Lung (tissue), 16 donors: ENCODE results near the gene HNRNPD. TPM values are rescaled to one million over a fixed set of nuclear protein-coding genes. Genes with fewer than 3 reads are reported as not detected.

Experiments
- ATAC-seq: fragments of 200-7000 bp; cut with Tn5 transposase; one replicate; pipeline ENCODE4 v1.9.1; 2020; ENCODE audit warnings: moderate number of reproducible peaks; ENCODE audit not compliant: insufficient read depth, low FRiP score
- DNase-seq, 3 donors: peaks; one replicate each; pipeline ENCODE4 v3.0.0-alpha.2; 2013 to 2017
- H3K27ac ChIP-seq, 2 donors: one replicate each; pipeline ENCODE4 v1.5.1; 2013; ENCODE audit warnings: mild to moderate bottlenecking in 2 of 2, moderate library complexity in 2 of 2, control low read depth in 1 of 2, inconsistent platforms in 1 of 2, low read depth in 1 of 2, low read length in 1 of 2
- H3K27me3 ChIP-seq, 3 donors: one replicate each; pipeline ENCODE4 v1.5.1; 2013; ENCODE audit warnings: low read length in 2 of 3; ENCODE audit not compliant: control insufficient read depth in 3 of 3, insufficient read depth in 3 of 3
- H3K36me3 ChIP-seq, 4 donors: one replicate each; pipeline ENCODE4 v1.5.1; 2013; ENCODE audit warnings: low read length in 4 of 4, mild to moderate bottlenecking in 1 of 4, moderate library complexity in 1 of 4; ENCODE audit not compliant: control insufficient read depth in 4 of 4, insufficient read depth in 4 of 4
- H3K4me1 ChIP-seq, 5 donors: one replicate each; pipeline ENCODE4 v1.5.1; 2013; ENCODE audit warnings: low read length in 5 of 5, mild to moderate bottlenecking in 2 of 5, moderate library complexity in 1 of 5; ENCODE audit not compliant: control insufficient read depth in 5 of 5, insufficient read depth in 5 of 5
- H3K4me3 ChIP-seq: one replicate; pipeline ENCODE4 v1.5.1; 2013; ENCODE audit warnings: mild to moderate bottlenecking, control low read depth, moderate library complexity
- H3K9ac ChIP-seq, 2 donors: one replicate each; pipeline ENCODE4 v1.5.1; 2013; ENCODE audit warnings: low read length in 2 of 2, control low read depth in 1 of 2; ENCODE audit not compliant: insufficient read depth in 1 of 2
- H3K9me3 ChIP-seq, 4 donors: one replicate each; pipeline ENCODE4 v1.5.1; 2013; ENCODE audit warnings: low read length in 3 of 4, mild to moderate bottlenecking in 1 of 4, moderate library complexity in 1 of 4; ENCODE audit not compliant: control insufficient read depth in 4 of 4, insufficient read depth in 3 of 4
- WGBS, 2 donors: extraction: QIAGEN DNeasy Blood & Tissue Kit; methylation state at CpG; one replicate each; pipeline ENCODE4 v1.1.7; 2013; 5-methylcytosine and 5-hydroxymethylcytosine counted together
- long read RNA-seq, 5 donors: transcript quantifications; one replicate each; lab custom pipeline, GENCODE V29; 2026
- polyA plus RNA-seq, 2 donors: library from polyadenylated mRNA; stranded (reverse); fragments of 200-250 nt; gene quantifications; one replicate each; pipeline ENCODE4 v1.2.1, GENCODE V29; 2013
- total RNA-seq, 2 donors: library from RNA; depleted of rRNA in 1 of 2; stranded (reverse); fragments of >200 nt in 1 of 2; gene quantifications; one replicate each; pipeline ENCODE4 v1.2.1, GENCODE V29; 2014 to 2021
- TF ChIP-seq, protein P1 (sequence below): IDR thresholded peaks from 2 replicates; pipeline ENCODE4 v1.5.1; 2012; ENCODE audit warnings: mild to moderate bottlenecking; ENCODE audit errors: control extremely low read depth, extremely low read depth
- donor health status: control.
- donor health status: control.
- donor health status: Bipolar disorder and iron deficiency.
- donor health status: healthy.
- donor health status: DM: yes; HTN: yes; CAD: no.

Gene HNRNPD, protein sequence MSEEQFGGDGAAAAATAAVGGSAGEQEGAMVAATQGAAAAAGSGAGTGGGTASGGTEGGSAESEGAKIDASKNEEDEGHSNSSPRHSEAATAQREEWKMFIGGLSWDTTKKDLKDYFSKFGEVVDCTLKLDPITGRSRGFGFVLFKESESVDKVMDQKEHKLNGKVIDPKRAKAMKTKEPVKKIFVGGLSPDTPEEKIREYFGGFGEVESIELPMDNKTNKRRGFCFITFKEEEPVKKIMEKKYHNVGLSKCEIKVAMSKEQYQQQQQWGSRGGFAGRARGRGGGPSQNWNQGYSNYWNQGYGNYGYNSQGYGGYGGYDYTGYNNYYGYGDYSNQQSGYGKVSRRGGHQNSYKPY
- total RNA-seq (100 to 1,000 TPM; 118 to 181 TPM), polyA plus RNA-seq (100 to 1,000 TPM; 134 to 152 TPM)
- long read RNA-seq, donor 1, transcript HNRNPD-201 (9 exons, 3,033 nt), result minor isoform, 23 of 209 reads
- long read RNA-seq, donor 1, transcript HNRNPD-203 (8 exons, 1,585 nt), result major isoform, 48 of 209 reads
- long read RNA-seq, donor 1, transcript HNRNPD-202 (8 exons, 1,667 nt), result minor isoform, 8 of 209 reads
- long read RNA-seq, donor 1, partial matches to known transcripts, result 111 of 209 reads
- long read RNA-seq, donor 1, other reads (novel, unspliced or antisense), result 19 of 209 reads
- long read RNA-seq, donor 2, full-length matches to known transcripts, result 24 of 90 reads
- long read RNA-seq, donor 2, partial matches to known transcripts, result 57 of 90 reads
- long read RNA-seq, donor 2, other reads (novel, unspliced or antisense), result 9 of 90 reads
- long read RNA-seq, donor 3, transcript HNRNPD-203 (8 exons, 1,585 nt), result major isoform, 27 of 93 reads
- long read RNA-seq, donor 3, transcript HNRNPD-201 (9 exons, 3,033 nt), result minor isoform, 10 of 93 reads
- long read RNA-seq, donor 3, partial matches to known transcripts, result 46 of 93 reads
- long read RNA-seq, donor 3, other reads (novel, unspliced or antisense), result 8 of 93 reads
- long read RNA-seq, donor 4, full-length matches to known transcripts, result 37 of 98 reads
- long read RNA-seq, donor 4, partial matches to known transcripts, result 55 of 98 reads
- long read RNA-seq, donor 4, other reads (novel, unspliced or antisense), result 6 of 98 reads
- long read RNA-seq, donor 5, transcript HNRNPD-203 (8 exons, 1,585 nt), result major isoform, 41 of 263 reads
- long read RNA-seq, donor 5, transcript HNRNPD-202 (8 exons, 1,667 nt), result minor isoform, 9 of 263 reads
- long read RNA-seq, donor 5, transcript HNRNPD-201 (9 exons, 3,033 nt), result minor isoform, 35 of 263 reads
- long read RNA-seq, donor 5, partial matches to known transcripts, result 157 of 263 reads
- long read RNA-seq, donor 5, other reads (novel, unspliced or antisense), result 19 of 263 reads

- H3K27ac ChIP-seq, result peak within 1 kb of the TSS; percentile 97 to 98
- H3K9ac ChIP-seq, result peak within 1 kb of the TSS; percentile 87 to 95
- DNase-seq (peak; percentile 99 to 100 (median 100)), ATAC-seq (peak; percentile 93)
- H3K9me3 ChIP-seq, result no peaks in the 10 kb centered on the region
- H3K27me3 ChIP-seq, result no peaks in the 10 kb centered on the region
- WGBS, 2 donors, result 0% methylated on average over 76 to 83 of the region's 83 CpGs
- TF ChIP-seq, protein P1, sequence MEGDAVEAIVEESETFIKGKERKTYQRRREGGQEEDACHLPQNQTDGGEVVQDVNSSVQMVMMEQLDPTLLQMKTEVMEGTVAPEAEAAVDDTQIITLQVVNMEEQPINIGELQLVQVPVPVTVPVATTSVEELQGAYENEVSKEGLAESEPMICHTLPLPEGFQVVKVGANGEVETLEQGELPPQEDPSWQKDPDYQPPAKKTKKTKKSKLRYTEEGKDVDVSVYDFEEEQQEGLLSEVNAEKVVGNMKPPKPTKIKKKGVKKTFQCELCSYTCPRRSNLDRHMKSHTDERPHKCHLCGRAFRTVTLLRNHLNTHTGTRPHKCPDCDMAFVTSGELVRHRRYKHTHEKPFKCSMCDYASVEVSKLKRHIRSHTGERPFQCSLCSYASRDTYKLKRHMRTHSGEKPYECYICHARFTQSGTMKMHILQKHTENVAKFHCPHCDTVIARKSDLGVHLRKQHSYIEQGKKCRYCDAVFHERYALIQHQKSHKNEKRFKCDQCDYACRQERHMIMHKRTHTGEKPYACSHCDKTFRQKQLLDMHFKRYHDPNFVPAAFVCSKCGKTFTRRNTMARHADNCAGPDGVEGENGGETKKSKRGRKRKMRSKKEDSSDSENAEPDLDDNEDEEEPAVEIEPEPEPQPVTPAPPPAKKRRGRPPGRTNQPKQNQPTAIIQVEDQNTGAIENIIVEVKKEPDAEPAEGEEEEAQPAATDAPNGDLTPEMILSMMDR, result no peak
- peaks cover 0 to 16% (median 5%) of the 10 kb centered on the region in 4 donors for H3K36me3 ChIP-seq
- peaks cover 0 to 27% (median 3%) of the 10 kb centered on the region in 5 donors for H3K4me1 ChIP-seq
- H3K4me3 ChIP-seq, result peak within 1 kb of the TSS; percentile 99
These were observed at the start of gene HNRNPD for GRCh38 chr4:82373816-82374625. Gene HNRNPD (minus strand): TSS chr4:82373991. CDS start chr4:82373678, 313 bp downstream.

GRCh38 chr4:82422616-82423015 is 48.8 kb upstream of the HNRNPD start:
- H3K27ac ChIP-seq, result no peak overlapping the region
- peaks cover 9 to 47% (median 25%) of the 10 kb centered on the region in 4 donors for H3K36me3 ChIP-seq
- TF ChIP-seq, protein P1, result no peak
- no peak overlapping the region for H3K4me3 ChIP-seq
- DNase-seq, result no peak
- no peak overlapping the region for H3K9ac ChIP-seq
- WGBS, 2 donors, result 88 to 95% methylated on average over 5 of the region's 5 CpGs
- H3K4me1 ChIP-seq, result peaks cover 0 to 15% (median 5%) of the 10 kb centered on the region in 5 donors
- H3K27me3 ChIP-seq, result no peaks in the 10 kb centered on the region
- no peaks in the 10 kb centered on the region for H3K9me3 ChIP-seq
- no peak for ATAC-seq
